ENCODE data around the gene MINAR2. TPM values are rescaled to one million over a fixed set of nuclear protein-coding genes. Genes with fewer than 3 reads are reported as not detected.

Gene MINAR2
- total and polyA plus RNA-seq, 2 experiments from 2014 or later: not detected

GRCh38 chr5:129717751-129718310 is 30.1 kb upstream of the MINAR2 start:
- Histone ChIP-seq H3K27me3 (replicated peaks; ENCODE audit: insufficient read depth) (no peaks in the 10 kb centered on the region), H3K4me2 (ENCODE audit: unreplicated experiment) (no peak overlapping the region), H3K36me3 (ENCODE audit: low read depth) (no peaks in the 10 kb centered on the region), H3K27ac (no peak overlapping the region), H4K20me1 (ENCODE audit: insufficient read depth) (no peaks in the 10 kb centered on the region), H3K79me2 (ENCODE audit: insufficient read depth) (no peaks in the 10 kb centered on the region), H3K4me3 (no peak overlapping the region), H3K9me2 (ENCODE audit: insufficient read depth) (no peaks in the 10 kb centered on the region), H3K4me1 (ENCODE audit: insufficient read depth) (no peaks in the 10 kb centered on the region), H3F3A (ENCODE audit: insufficient read depth) (no peaks in the 10 kb centered on the region), H2AFZ (no peak overlapping the region), H3K9me3 (ENCODE audit: low read depth) (no peaks in the 10 kb centered on the region), H3K9ac (no peak overlapping the region)
- TF ChIP-seq EZH2phosphoT487 (IDR thresholded peaks at IDR 0.05; ENCODE audit: insufficient read depth, low read depth) (no peak), EZH2 (IDR thresholded peaks at IDR 0.05; ENCODE audit: insufficient read depth, poor library complexity, severe bottlenecking) (no peak)
- in situ Hi-C loops (cut with MboI): no loop called here
- DNase-seq: no peak

GRCh38 chr5:129718471-129719090 is 29.3 kb upstream of the MINAR2 start:
- no peak overlapping the region for H3K9ac ChIP-seq
- H3F3A ChIP-seq (ENCODE audit: insufficient read depth): no peaks in the 10 kb centered on the region
- no peaks in the 10 kb centered on the region for H3K36me3 ChIP-seq (ENCODE audit: low read depth)
- in situ Hi-C loops (cut with MboI): no loop called here
- no peak for TF ChIP-seq EZH2phosphoT487 (IDR thresholded peaks at IDR 0.05; ENCODE audit: insufficient read depth, low read depth)
- no peak for TF ChIP-seq EZH2 (IDR thresholded peaks at IDR 0.05; ENCODE audit: insufficient read depth, poor library complexity, severe bottlenecking)
- no peak overlapping the region for H2AFZ ChIP-seq
- H4K20me1 ChIP-seq (ENCODE audit: insufficient read depth): no peaks in the 10 kb centered on the region
- H3K4me1 ChIP-seq (ENCODE audit: insufficient read depth): no peaks in the 10 kb centered on the region
- H3K4me3 ChIP-seq: no peak overlapping the region
- H3K4me2 ChIP-seq (ENCODE audit: unreplicated experiment): no peak overlapping the region
- H3K27ac ChIP-seq: no peak overlapping the region
- H3K79me2 ChIP-seq (ENCODE audit: insufficient read depth): no peaks in the 10 kb centered on the region
- H3K27me3 ChIP-seq (replicated peaks; ENCODE audit: insufficient read depth): no peaks in the 10 kb centered on the region
- no peak for DNase-seq
- H3K9me2 ChIP-seq (ENCODE audit: insufficient read depth): no peaks in the 10 kb centered on the region
- 0 to 3% methylated on average over 1 of the region's 1 CpG for WGBS, 2 experiments (ENCODE audit: low coverage in 1 of 2, low lambda C conversion rate in 2 of 2, missing lambda C conversion rate in 2 of 2)
- H3K9me3 ChIP-seq (ENCODE audit: low read depth): no peaks in the 10 kb centered on the region

- Histone ChIP-seq H3F3A (ENCODE audit: insufficient read depth) (no peaks in the 10 kb centered on the region), H4K20me1 (ENCODE audit: insufficient read depth) (no peaks in the 10 kb centered on the region), H3K36me3 (ENCODE audit: low read depth) (no peaks in the 10 kb centered on the region), H3K9ac (no peak overlapping the region), H3K9me3 (ENCODE audit: low read depth) (no peaks in the 10 kb centered on the region), H3K4me2 (ENCODE audit: unreplicated experiment) (no peak overlapping the region), H2AFZ (no peak overlapping the region), H3K4me3 (no peak overlapping the region), H3K79me2 (ENCODE audit: insufficient read depth) (no peaks in the 10 kb centered on the region), H3K9me2 (ENCODE audit: insufficient read depth) (no peaks in the 10 kb centered on the region), H3K4me1 (ENCODE audit: insufficient read depth) (no peaks in the 10 kb centered on the region), H3K27me3 (replicated peaks; ENCODE audit: insufficient read depth) (no peaks in the 10 kb centered on the region), H3K27ac (no peak overlapping the region)
- TF ChIP-seq EZH2phosphoT487 (IDR thresholded peaks at IDR 0.05; ENCODE audit: insufficient read depth, low read depth) (no peak), EZH2 (IDR thresholded peaks at IDR 0.05; ENCODE audit: insufficient read depth, poor library complexity, severe bottlenecking) (no peak)
- WGBS, 2 experiments (ENCODE audit: low coverage in 1 of 2, low lambda C conversion rate in 2 of 2, missing lambda C conversion rate in 2 of 2): 2 to 5% methylated on average over 2 of the region's 2 CpGs
- no peak for DNase-seq
- in situ Hi-C loops (cut with MboI): no loop called here
Observed at GRCh38 chr5:129724222-129724621, 23.7 kb upstream of the MINAR2 start.

GRCh38 chr5:129724647-129725046 is 23.2 kb upstream of the MINAR2 start:
- no peak overlapping the region for H3K4me2 ChIP-seq (ENCODE audit: unreplicated experiment)
- in situ Hi-C loops (cut with MboI): no loop called here
- H4K20me1 ChIP-seq (ENCODE audit: insufficient read depth): no peaks in the 10 kb centered on the region
- H3K4me3 ChIP-seq: no peak overlapping the region
- no peak overlapping the region for H2AFZ ChIP-seq
- no peaks in the 10 kb centered on the region for H3K9me3 ChIP-seq (ENCODE audit: low read depth)
- no peaks in the 10 kb centered on the region for H3K27me3 ChIP-seq (replicated peaks; ENCODE audit: insufficient read depth)
- no peaks in the 10 kb centered on the region for H3K4me1 ChIP-seq (ENCODE audit: insufficient read depth)
- H3K27ac ChIP-seq: no peak overlapping the region
- no peak for DNase-seq
- H3K79me2 ChIP-seq (ENCODE audit: insufficient read depth): no peaks in the 10 kb centered on the region
- no peaks in the 10 kb centered on the region for H3F3A ChIP-seq (ENCODE audit: insufficient read depth)
- no peaks in the 10 kb centered on the region for H3K36me3 ChIP-seq (ENCODE audit: low read depth)
- H3K9me2 ChIP-seq (ENCODE audit: insufficient read depth): no peaks in the 10 kb centered on the region
- no peak for TF ChIP-seq EZH2 (IDR thresholded peaks at IDR 0.05; ENCODE audit: insufficient read depth, poor library complexity, severe bottlenecking)
- TF ChIP-seq EZH2phosphoT487 (IDR thresholded peaks at IDR 0.05; ENCODE audit: insufficient read depth, low read depth): no peak
- WGBS, 2 experiments (ENCODE audit: low coverage in 1 of 2, low lambda C conversion rate in 2 of 2, missing lambda C conversion rate in 2 of 2): 23 to 37% methylated on average over 4 of the region's 4 CpGs
- no peak overlapping the region for H3K9ac ChIP-seq
